Gastroesophageal sphincter (tissue), 3 donors: ENCODE measurements around the gene DNAJC12.

ENCODE experiments used
- EP300 ChIP-seq: sonication (generic); formaldehyde crosslinking; IDR thresholded peaks from one replicate; pipeline ENCODE4 v1.6.1; 2017; ENCODE audit warnings: antibody characterized with exemption, mild to moderate bottlenecking
- POLR2A ChIP-seq, 2 donors: fragments of 450-650 bp; IDR thresholded peaks; one replicate each; pipeline ENCODE4 v1.6.1; 2017; ENCODE audit warnings: antibody characterized with exemption in 2 of 2, mild to moderate bottlenecking in 2 of 2, moderate library complexity in 1 of 2
- POLR2AphosphoS5 ChIP-seq: sonication (generic); formaldehyde crosslinking; IDR thresholded peaks from one replicate; pipeline ENCODE4 v1.6.1; 2017; ENCODE audit warnings: antibody characterized with exemption
- TF ChIP-seq, protein P1 (sequence below), 4 experiments: fragments of 200-600 bp in 2 of 4; fragments of 450-650 bp in 2 of 4; sonication (generic) in 1 of 4; IDR thresholded peaks; one replicate each; pipeline ENCODE4 v1.5.1; 2017 to 2019; ENCODE audit warnings: antibody characterized with exemption in 4 of 4, mild to moderate bottlenecking in 2 of 4, moderate library complexity in 2 of 4

DNA sequence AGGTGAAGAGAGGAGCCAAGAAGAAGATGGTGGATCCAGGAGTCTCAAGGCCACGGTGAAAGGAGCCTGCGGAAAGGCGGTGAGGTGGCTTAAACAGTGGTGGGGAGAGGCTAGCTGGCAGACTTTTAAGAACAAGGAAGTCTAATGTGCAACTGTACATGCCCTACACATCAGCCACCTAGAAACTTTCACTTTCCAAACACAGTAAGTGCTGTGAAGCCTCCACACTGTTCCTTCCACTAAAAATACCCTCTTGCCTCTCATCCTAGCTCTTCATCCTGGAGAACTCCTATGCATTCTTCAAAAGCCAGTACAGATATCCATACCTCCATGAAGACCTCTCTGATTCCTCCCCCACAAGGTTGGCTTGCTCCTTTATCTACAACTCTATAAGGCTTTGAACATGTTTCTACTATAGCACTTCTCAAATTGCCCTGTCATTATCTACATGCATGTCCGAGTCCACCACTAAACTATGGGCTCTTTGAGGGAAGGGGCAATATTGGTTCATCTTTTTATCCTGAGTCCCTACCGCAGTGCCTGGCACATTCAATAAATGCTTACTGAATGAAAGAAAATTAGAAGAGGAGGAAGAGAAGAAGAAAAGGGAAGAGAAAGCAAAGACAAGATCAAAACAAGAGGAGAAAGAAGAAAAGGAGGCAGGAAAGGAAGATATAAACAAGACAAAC is 54.2 kb downstream of the DNAJC12 start:
- TF ChIP-seq, protein P1, sequence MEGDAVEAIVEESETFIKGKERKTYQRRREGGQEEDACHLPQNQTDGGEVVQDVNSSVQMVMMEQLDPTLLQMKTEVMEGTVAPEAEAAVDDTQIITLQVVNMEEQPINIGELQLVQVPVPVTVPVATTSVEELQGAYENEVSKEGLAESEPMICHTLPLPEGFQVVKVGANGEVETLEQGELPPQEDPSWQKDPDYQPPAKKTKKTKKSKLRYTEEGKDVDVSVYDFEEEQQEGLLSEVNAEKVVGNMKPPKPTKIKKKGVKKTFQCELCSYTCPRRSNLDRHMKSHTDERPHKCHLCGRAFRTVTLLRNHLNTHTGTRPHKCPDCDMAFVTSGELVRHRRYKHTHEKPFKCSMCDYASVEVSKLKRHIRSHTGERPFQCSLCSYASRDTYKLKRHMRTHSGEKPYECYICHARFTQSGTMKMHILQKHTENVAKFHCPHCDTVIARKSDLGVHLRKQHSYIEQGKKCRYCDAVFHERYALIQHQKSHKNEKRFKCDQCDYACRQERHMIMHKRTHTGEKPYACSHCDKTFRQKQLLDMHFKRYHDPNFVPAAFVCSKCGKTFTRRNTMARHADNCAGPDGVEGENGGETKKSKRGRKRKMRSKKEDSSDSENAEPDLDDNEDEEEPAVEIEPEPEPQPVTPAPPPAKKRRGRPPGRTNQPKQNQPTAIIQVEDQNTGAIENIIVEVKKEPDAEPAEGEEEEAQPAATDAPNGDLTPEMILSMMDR (IDR thresholded peaks at IDR 0.05): no peak
- TF ChIP-seq EP300: no peak
- no peak for TF ChIP-seq POLR2A (IDR thresholded peaks at IDR 0.05)
- TF ChIP-seq POLR2AphosphoS5: no peak
